Stimulated activated CD8-positive, alpha-beta memory T cell treated with anti-CD3 and anti-CD28 coated beads, Interleukin-12 subunit alpha, Interleukin-12 subunit beta, amount 100 ng/mL, for 1 hour (primary cell): ENCODE results near the gene NSA2.
"Not testable (repeated sequence)": the region's sequence is repeated elsewhere in the genome, so short reads cannot be mapped to it uniquely, and the experiment has no call there.

Experiments
- DNase-seq: peaks from one replicate; pipeline ENCODE4 v3.0.0-alpha.2; 2020; ENCODE audit warnings: low read depth

NSA2 gene

GRCh38 chr5:74766849-74767578 is at the start of gene NSA2, which contains the start of gene GFM2:
TSS of gene NSA2 (plus strand) at chr5:74767249. CDS start at chr5:74767361, 112 bp downstream.
TSS of gene GFM2 (minus strand) at chr5:74767117. CDS start at chr5:74763742, 3,375 bp downstream.
- DNase-seq = peak; percentile 90

GRCh38 chr5:74717596-74717995 is 49.5 kb upstream of the NSA2 start:
- DNase-seq = no peak

GRCh38 chr5:74722271-74722670 is 44.8 kb upstream of the NSA2 start:
- DNase-seq = no peak

- DNase-seq = no peak
Observed at GRCh38 chr5:74725331-74725730, 41.7 kb upstream of the NSA2 start.

- DNase-seq = no peak
Observed at GRCh38 chr5:74736759-74737158, 30.3 kb upstream of the NSA2 start.

- no peak for DNase-seq
Observed at GRCh38 chr5:74738406-74738805, 28.6 kb upstream of the NSA2 start.

GRCh38 chr5:74748742-74749141 is 18.3 kb upstream of the NSA2 start:
- DNase-seq = not testable (repeated sequence)

GRCh38 chr5:74761241-74761640 is 5.8 kb upstream of the NSA2 start:
- DNase-seq = no peak

- DNase-seq = no peak
Observed at GRCh38 chr5:74762599-74762998, 4.5 kb upstream of the NSA2 start.

- DNase-seq = no peak
Observed at GRCh38 chr5:74763504-74763903, 3.5 kb upstream of the NSA2 start.

GRCh38 chr5:74765201-74765600 is 1.8 kb upstream of the NSA2 start:
- no peak for DNase-seq

- no peak for DNase-seq
Observed at GRCh38 chr5:74765929-74766328, 1.1 kb upstream of the NSA2 start.

GRCh38 chr5:74766418-74766848 is 616 bp upstream of the NSA2 start:
- DNase-seq = no peak

- no peak for DNase-seq
Observed at GRCh38 chr5:74767579-74767913, 497 bp downstream of the NSA2 start.

- DNase-seq = no peak
Observed at GRCh38 chr5:74772359-74772758, 5.3 kb downstream of the NSA2 start.

GRCh38 chr5:74778609-74779008 is 11.6 kb downstream of the NSA2 start:
- DNase-seq = no peak

- DNase-seq = no peak
Observed at GRCh38 chr5:74786851-74787250, 19.8 kb downstream of the NSA2 start.

- DNase-seq = no peak
Observed at GRCh38 chr5:74787424-74787823, 20.4 kb downstream of the NSA2 start.

GRCh38 chr5:74791669-74792068 is 24.6 kb downstream of the NSA2 start:
- DNase-seq = not testable (repeated sequence)

- DNase-seq = no peak
Observed at GRCh38 chr5:74798977-74799911, 32.2 kb downstream of the NSA2 start.

GRCh38 chr5:74801197-74801596 is 34.1 kb downstream of the NSA2 start:
- DNase-seq = no peak

GRCh38 chr5:74801941-74802340 is 34.9 kb downstream of the NSA2 start:
- DNase-seq = no peak

- DNase-seq = no peak
Observed at GRCh38 chr5:74810915-74811314, 43.9 kb downstream of the NSA2 start.
